Retinal pigment epithelial cell (primary cell): ENCODE data around the gene LTA4H.
A peak's percentile ranks its signal among the peaks of the same experiment; 100 is the strongest.

Experiments used
- DNase-seq: peaks from one replicate; pipeline ENCODE4 v3.0.0-alpha.2; 2010; ENCODE audit warnings: low read depth
- H3K4me3 ChIP-seq: 2 replicates; pipeline ENCODE4 v1.5.1; 2011; ENCODE audit warnings: mild to moderate bottlenecking, low read length, control low read depth, moderate library complexity
- CTCF ChIP-seq: conservative IDR thresholded peaks from 2 replicates; pipeline ENCODE4 v1.5.1; 2011; ENCODE audit warnings: low read depth, low read length, control low read depth, inconsistent platforms

The LTA4H gene

GRCh38 chr12:96064966-96065365 lies 29.6 kb upstream of the LTA4H start:
- DNase-seq, result no peak
- TF ChIP-seq CTCF, result no peak
- no peak overlapping the region for H3K4me3 ChIP-seq

DNA sequence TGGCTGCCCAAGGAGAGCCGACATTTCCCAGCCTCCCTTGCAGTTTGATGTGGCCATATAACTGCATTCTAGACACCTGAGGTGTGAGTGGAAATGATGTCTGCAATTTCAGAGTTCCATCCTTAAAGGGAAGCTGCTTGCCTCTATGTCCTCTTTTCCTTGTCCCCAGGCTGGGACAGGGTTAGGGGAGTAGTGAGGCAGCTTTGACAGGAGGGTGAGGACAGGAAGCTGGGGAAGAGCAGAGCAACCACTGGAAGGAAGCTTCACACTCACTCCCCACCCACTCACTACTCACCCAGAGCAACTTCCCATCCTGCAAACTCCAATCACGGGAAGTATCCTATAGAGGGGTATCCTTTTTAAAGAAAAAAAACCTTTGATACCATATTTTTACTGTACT lies 28.9 kb upstream of the LTA4H start:
- H3K4me3 ChIP-seq, result no peak overlapping the region
- DNase-seq, result no peak
- no peak for TF ChIP-seq CTCF

GRCh38 chr12:96063046-96063445 lies 27.7 kb upstream of the LTA4H start:
- DNase-seq, result no peak
- H3K4me3 ChIP-seq, result no peak overlapping the region
- peak; percentile 30 for TF ChIP-seq CTCF

DNA sequence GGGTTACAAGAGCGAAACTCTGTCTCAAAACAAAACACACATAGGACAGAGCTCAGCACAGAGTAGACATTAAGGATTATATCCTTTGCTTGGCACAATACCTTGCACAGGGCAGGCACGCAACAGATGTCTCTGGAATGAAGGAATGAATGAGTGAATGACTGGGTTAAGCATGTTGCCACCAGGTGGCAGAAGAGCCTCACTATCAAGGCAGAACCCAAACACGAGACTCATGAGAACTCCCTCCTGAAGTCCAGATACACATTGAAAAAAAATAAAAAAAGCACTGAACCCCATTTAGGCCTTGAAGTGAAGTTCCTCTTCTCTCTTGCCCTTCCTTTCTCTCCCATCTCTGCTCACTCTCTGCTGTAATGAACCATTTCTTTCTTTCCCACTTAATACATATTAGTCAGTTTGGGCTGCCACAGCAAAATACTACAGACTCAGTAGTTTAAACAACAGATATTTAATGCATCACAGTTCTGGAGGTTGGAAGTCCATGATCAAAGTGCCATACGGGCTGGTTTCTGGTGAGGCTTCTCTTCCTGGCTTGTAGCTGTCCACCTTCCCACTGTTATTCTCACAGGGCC lies 26.6 kb upstream of the LTA4H start:
- no peak overlapping the region for H3K4me3 ChIP-seq
- TF ChIP-seq CTCF, result peak; percentile 81
- DNase-seq, result peak; percentile 38

GRCh38 chr12:96061323-96061722 lies 25.9 kb upstream of the LTA4H start:
- no peak for DNase-seq
- TF ChIP-seq CTCF, result no peak
- no peak overlapping the region for H3K4me3 ChIP-seq

- no peak for TF ChIP-seq CTCF
- DNase-seq, result no peak
- no peak overlapping the region for H3K4me3 ChIP-seq
These were observed 24.7 kb upstream of the LTA4H start for GRCh38 chr12:96060041-96060440.

DNA sequence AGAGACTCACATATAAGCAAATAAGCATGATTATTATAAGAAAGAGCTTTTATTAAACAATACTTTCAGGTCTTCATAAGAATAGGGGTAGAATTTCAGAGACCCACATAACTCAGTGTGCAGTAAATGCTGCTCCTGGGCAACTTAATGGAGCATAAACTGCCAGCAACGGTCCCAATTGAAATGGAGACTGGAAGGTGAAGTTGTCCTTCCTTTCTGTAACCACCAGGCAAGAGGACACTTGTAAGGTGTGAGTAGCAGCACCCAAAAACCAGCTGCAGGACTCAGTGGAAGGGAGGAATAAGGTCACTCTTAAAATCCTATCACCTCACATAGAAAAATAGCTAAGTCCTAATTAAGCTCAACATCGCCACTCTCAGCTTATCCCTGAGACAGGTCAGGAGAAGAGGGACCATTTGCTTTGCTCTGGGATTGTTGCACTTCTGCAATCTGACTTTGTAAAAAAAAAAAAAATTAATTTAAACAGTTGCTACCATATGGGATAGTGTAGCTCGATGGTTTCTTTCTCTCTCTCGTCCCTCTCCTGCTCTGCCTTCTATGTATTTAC lies 22.7 kb upstream of the LTA4H start:
- no peak for DNase-seq
- TF ChIP-seq CTCF, result no peak
- H3K4me3 ChIP-seq, result no peak overlapping the region
